ENCODE data around the gene NAT8.
"Not testable (repeated sequence)": the region's sequence is repeated elsewhere in the genome, so short reads cannot be mapped to it uniquely, and the experiment has no call there.

Gene NAT8

GRCh38 chr2:73630662-73631266 is 11.5 kb downstream of the NAT8 start:
- peak; percentile 56 for TF ChIP-seq CTCF (IDR thresholded peaks at IDR 0.05; ENCODE audit: low read depth, low read length)
- H3K4me3 ChIP-seq (ENCODE audit: low read length); H3K4me1 ChIP-seq (ENCODE audit: low read length); H3K9me3 ChIP-seq (ENCODE audit: insufficient read depth, low read length); H3K79me2 ChIP-seq (ENCODE audit: low read length); H3K36me3 ChIP-seq (replicated peaks; ENCODE audit: low read depth, low read length); H3K9ac ChIP-seq (ENCODE audit: low read length); H4K20me1 ChIP-seq (ENCODE audit: insufficient read depth, low read length); H3K27me3 ChIP-seq (ENCODE audit: low read depth, low read length); H3K27ac ChIP-seq (ENCODE audit: low read length): not testable (repeated sequence)
- Histone ChIP-seq H2AFZ (ENCODE audit: low read depth, low read length) (peak overlapping the region; percentile 19; the same call in 1 of the 2 replicates), H3K4me2 (ENCODE audit: low read length) (peak overlapping the region; percentile 23; the same call in 1 of the 2 replicates)

- H3K4me2 ChIP-seq (ENCODE audit: low read length); H2AFZ ChIP-seq (ENCODE audit: low read depth, low read length); H3K4me1 ChIP-seq (ENCODE audit: low read length); H3K36me3 ChIP-seq (replicated peaks; ENCODE audit: low read depth, low read length); H3K79me2 ChIP-seq (ENCODE audit: low read length); H3K27me3 ChIP-seq (ENCODE audit: low read depth, low read length); H4K20me1 ChIP-seq (ENCODE audit: insufficient read depth, low read length); H3K9ac ChIP-seq (ENCODE audit: low read length); H3K9me3 ChIP-seq (ENCODE audit: insufficient read depth, low read length); H3K4me3 ChIP-seq (ENCODE audit: low read length); H3K27ac ChIP-seq (ENCODE audit: low read length): not testable (repeated sequence)
Observed at GRCh38 chr2:73628493-73628892, 13.7 kb downstream of the NAT8 start.

GRCh38 chr2:73626237-73626636 is 16.0 kb downstream of the NAT8 start:
- H3K36me3 ChIP-seq (replicated peaks; ENCODE audit: low read depth, low read length); H3K27me3 ChIP-seq (ENCODE audit: low read depth, low read length); H3K4me3 ChIP-seq (ENCODE audit: low read length); H3K4me1 ChIP-seq (ENCODE audit: low read length); H4K20me1 ChIP-seq (ENCODE audit: insufficient read depth, low read length); H3K4me2 ChIP-seq (ENCODE audit: low read length); H3K27ac ChIP-seq (ENCODE audit: low read length); H3K9ac ChIP-seq (ENCODE audit: low read length); H2AFZ ChIP-seq (ENCODE audit: low read depth, low read length); H3K79me2 ChIP-seq (ENCODE audit: low read length); H3K9me3 ChIP-seq (ENCODE audit: insufficient read depth, low read length): not testable (repeated sequence)

- H3K36me3 ChIP-seq (replicated peaks; ENCODE audit: low read depth, low read length); H3K4me1 ChIP-seq (ENCODE audit: low read length); H3K4me3 ChIP-seq (ENCODE audit: low read length); H3K27ac ChIP-seq (ENCODE audit: low read length); H3K79me2 ChIP-seq (ENCODE audit: low read length); H3K9ac ChIP-seq (ENCODE audit: low read length); H4K20me1 ChIP-seq (ENCODE audit: insufficient read depth, low read length); H3K4me2 ChIP-seq (ENCODE audit: low read length); H2AFZ ChIP-seq (ENCODE audit: low read depth, low read length); H3K9me3 ChIP-seq (ENCODE audit: insufficient read depth, low read length); H3K27me3 ChIP-seq (ENCODE audit: low read depth, low read length): not testable (repeated sequence)
Observed at GRCh38 chr2:73624625-73625024, 17.6 kb downstream of the NAT8 start.

DNA sequence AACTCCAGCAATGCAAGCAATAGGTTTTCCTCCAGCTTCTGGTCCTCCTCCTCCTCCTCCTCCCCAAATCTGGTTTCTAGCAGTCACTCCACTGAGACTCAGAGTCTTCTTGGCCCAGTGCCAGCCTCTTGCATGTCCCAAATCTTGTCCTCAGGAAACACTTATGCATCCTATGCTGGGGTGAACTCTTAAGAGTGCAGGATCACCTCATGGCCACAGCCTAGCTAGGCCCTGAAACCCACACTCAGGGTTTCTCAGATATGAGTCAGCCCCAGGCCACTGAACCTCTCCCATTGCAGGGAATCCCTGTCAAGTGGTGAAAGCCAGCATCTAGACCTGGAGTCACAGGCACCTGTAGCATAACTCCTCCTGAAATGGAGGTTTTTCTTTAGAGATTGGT is 18.2 kb downstream of the NAT8 start:
- not testable (repeated sequence) for H3K36me3 ChIP-seq (replicated peaks; ENCODE audit: low read depth, low read length); H2AFZ ChIP-seq (ENCODE audit: low read depth, low read length); H3K27ac ChIP-seq (ENCODE audit: low read length); H3K4me1 ChIP-seq (ENCODE audit: low read length); H3K4me3 ChIP-seq (ENCODE audit: low read length); H3K79me2 ChIP-seq (ENCODE audit: low read length); H3K27me3 ChIP-seq (ENCODE audit: low read depth, low read length); H3K4me2 ChIP-seq (ENCODE audit: low read length); H3K9me3 ChIP-seq (ENCODE audit: insufficient read depth, low read length); H3K9ac ChIP-seq (ENCODE audit: low read length); H4K20me1 ChIP-seq (ENCODE audit: insufficient read depth, low read length)

GRCh38 chr2:73619925-73620324 is 22.3 kb downstream of the NAT8 start:
- not testable (repeated sequence) for H3K36me3 ChIP-seq (replicated peaks; ENCODE audit: low read depth, low read length); H3K4me3 ChIP-seq (ENCODE audit: low read length); H3K79me2 ChIP-seq (ENCODE audit: low read length); H3K27ac ChIP-seq (ENCODE audit: low read length); H3K4me2 ChIP-seq (ENCODE audit: low read length); H4K20me1 ChIP-seq (ENCODE audit: insufficient read depth, low read length); H3K9me3 ChIP-seq (ENCODE audit: insufficient read depth, low read length); H3K9ac ChIP-seq (ENCODE audit: low read length); H2AFZ ChIP-seq (ENCODE audit: low read depth, low read length); H3K27me3 ChIP-seq (ENCODE audit: low read depth, low read length)
- TF ChIP-seq CTCF (IDR thresholded peaks at IDR 0.05; ENCODE audit: low read depth, low read length), result peak; percentile 51
- peaks cover 25% of the 10 kb centered on the region for H3K4me1 ChIP-seq (ENCODE audit: low read length)
